ENCODE measurements around the gene CACNA1S. TPM values are rescaled to one million over a fixed set of nuclear protein-coding genes. Genes with fewer than 3 reads are reported as not detected.

The CACNA1S gene
- not detected in 2 replicates for total RNA-seq (2014; rRNA removed; shearing (Covaris generic))
- polyA plus RNA-seq (2015; cell fraction: cytosol; rRNA removed) = not detected in 2 replicates
- not detected in 2 replicates for polyA plus RNA-seq (2015; cell fraction: nucleus; rRNA removed)

DNA sequence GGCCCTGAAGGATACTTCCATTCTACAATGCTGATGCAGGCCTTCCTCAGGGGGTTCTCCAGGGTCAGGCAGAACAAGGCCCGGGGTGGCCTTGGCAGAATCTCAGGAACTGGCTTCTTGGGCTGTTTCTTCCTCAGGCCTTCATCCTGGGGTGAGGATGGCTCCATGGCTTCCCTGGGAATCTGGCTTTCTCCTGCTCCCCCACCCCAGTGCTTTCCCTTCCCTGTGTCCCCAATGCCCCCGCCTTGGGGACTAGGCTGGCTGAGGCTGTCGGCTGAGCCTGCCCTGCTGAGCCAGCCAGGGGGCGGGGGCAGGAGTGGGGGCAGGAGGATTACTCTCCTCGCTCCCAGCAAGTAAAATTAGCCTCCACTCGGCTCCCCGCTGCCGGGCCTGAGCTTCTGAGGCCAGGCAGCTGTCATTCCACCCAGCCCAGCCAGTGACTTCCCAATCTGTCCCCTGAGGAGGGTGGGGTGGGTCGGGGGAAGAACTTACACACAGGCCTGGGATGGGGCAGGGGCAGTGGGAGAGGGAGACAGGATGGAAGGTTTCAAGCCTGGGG lies at the start of gene CACNA1S:
Gene CACNA1S (minus strand): TSS at position 254 of the 559 bp plus-strand sequence. CDS start 87 bp downstream, at position 167.
- no peak for DNase-seq (ENCODE audit: low read depth)

DNA sequence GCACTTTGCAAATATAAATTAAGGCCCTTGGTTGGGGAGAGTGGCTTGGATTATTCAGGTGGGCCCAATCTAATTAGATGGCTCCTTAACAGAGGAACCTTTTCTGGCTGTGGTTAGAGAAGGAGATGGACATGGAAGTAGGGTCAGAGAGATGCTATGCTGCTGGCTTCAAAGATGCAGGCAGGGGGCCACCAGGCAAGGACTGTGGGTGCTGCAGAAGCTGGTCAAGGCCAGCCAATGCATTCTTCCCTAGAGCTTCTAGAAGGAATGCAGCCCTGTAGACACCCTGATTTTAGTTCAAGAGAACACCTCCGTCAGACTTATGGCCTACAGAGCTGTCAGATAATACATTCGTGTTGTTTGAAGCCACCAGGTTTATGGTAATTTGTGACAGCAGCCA lies 45.7 kb upstream of the CACNA1S start:
- no peak for DNase-seq (ENCODE audit: low read depth)

DNA sequence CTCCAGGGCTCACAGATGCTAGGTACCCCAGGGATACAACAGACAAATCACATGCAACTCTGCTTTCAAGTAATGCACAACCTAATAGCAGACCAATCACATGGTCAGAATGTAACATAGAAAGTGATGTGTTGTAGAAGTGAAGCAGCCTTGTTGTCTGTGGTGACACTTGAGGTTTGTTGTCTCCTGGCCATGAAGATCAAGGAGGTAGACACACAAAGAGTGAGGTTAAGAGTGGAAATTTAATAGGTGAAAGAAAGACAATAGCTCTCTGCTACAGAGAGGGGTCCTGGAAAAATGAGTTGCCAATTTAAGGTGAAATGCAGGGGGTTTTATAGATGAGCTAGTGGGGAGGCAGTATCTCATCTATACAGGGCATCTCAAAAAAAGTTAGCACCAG lies 44.6 kb upstream of the CACNA1S start:
- DNase-seq (ENCODE audit: low read depth) = no peak

DNA sequence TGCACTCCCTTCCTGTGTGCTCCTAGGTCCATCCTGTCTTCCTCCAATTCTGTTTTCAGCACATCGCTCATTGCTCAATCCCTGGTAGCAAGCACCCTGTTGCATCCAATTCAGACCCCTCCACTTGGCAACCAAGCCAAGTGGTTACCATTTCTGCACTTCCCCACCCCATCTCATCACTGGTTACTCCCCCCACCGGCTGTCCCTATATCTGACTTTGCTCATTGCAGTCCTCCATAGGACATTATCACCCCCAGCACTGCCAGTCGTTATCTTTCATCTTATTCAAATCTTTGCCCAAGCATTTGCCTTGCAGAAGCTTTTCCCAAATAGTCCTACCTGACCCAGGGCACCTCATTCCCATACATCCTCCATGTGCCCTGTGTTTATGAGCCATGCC lies 44.1 kb upstream of the CACNA1S start:
- no peak for DNase-seq (ENCODE audit: low read depth)

DNA sequence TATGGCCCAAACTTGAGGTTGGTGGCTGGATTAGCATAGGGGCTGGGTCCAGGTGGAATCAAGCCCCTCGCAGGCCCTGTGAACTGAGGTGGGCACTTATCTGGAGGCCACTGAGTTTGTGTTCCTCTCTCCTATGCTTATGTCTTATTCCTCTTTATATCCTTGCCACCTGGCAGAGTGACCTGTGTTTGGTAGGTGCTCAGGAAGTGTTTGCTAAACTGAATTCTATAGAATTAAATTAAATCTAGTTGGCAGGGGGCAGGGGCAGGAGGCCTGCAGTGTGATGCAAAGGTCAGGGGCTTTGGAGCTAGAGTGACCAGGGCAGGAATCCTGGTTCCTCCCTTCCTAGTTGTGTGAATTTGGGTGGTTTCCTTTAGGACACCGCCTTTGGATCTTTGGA lies 43.1 kb upstream of the CACNA1S start:
- no peak for DNase-seq (ENCODE audit: low read depth)

DNA sequence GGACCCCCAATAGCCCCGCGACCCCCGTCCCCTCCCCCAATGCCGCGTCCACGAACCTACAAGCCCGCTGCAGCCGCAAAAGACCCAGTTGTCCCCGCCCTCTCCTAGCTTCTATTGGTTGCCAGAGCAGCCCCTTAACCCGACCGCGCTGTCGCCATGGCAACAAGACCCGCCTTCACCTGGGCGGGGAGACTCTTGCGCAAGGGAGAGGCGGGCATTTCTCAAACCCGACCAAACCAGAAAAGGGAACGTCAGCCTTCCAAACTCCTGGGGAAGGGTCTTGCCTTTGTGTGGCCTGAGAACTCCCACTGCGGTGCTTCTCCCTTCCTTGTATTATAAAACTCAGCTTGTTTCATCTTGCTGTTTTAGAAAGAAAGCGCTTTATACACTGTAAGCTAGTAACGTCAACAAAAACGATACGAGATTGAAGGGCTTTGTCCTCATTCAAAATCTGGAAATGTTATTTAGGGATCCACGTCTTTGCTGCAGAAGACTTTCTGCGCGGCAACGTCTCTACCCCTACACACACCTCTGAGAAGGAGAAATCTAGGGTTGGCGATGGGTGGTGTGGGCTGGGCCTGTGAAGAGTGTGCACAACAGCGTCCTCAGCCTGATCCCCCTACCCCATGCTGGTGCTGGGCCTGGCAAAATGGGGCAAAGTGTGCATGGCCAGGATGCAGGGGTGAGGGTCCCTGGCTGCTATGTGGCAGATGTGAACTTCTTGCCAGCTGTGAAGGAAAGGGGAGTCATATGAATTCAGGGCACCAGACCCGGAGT lies 42.4 kb upstream of the CACNA1S start, which contains the start of gene TMEM9:
Gene TMEM9 (minus strand): TSS at position 86 of the 777 bp plus-strand sequence. CDS start 551 bp downstream, outside the sequence.
- peak; percentile 91 for DNase-seq (ENCODE audit: low read depth)

DNA sequence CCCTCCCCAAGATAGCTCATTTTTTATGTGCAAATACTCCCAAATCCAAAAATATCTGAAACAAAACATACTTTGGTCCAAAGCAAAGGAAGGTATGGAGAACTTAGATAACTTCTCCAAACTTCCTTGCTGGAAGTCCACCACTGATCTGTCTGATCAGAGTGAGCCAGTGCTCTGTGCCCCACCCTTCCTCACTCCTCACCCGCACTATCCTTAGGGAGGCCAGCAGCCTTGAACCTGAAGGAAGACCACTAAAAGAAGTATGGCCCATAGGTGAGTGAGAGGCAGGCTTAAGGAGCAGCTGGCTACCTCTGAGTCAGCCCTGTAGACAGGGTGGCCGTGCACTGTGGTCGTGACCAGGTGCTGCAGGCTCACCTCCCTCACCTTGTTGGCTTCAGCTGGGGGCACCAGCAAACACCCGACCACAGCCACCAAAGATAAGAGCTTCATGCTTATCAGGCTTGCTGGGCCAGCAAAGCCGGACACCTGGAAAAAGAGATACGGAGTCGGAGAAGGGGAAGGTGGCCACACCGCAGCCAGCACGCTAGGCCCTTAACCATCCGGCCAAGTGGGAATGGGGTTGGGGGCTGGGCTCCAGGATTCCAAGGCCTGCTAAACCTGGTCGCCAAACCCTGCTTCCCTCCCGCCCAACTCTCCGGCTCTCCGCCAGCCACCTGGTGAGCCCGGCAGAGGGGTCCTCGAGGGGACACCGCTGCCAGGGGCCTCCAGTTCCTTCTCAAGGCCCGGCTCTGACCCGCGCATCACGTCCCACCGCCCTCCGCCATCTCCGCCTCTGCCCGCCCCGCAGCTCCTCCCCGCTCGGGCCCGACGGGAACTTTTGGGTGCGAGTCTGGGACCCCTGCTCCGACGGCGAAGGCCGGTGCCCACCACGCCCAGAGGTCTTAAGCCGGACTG lies 41.5 kb upstream of the CACNA1S start:
- no peak for DNase-seq (ENCODE audit: low read depth)

DNA sequence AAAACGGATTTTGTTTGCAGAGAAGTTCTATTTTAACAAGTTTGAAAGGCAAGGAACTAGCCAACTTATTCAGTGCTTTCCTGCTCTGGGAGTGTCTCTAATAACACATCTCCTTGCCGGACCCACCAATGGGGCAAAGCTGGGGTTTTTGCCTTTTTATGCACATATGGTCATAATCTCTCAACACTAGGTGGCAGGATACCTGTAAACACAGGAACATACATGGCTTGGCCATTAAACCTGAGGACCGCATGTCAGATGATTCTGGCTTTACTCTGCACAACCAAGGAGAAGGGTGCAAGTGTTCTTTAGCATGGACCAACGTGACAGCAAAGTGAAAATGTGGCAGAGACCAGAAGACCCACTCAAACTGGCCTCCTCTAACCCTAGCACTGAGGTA lies 37.2 kb upstream of the CACNA1S start:
- peak; percentile 39 for DNase-seq (ENCODE audit: low read depth)

DNA sequence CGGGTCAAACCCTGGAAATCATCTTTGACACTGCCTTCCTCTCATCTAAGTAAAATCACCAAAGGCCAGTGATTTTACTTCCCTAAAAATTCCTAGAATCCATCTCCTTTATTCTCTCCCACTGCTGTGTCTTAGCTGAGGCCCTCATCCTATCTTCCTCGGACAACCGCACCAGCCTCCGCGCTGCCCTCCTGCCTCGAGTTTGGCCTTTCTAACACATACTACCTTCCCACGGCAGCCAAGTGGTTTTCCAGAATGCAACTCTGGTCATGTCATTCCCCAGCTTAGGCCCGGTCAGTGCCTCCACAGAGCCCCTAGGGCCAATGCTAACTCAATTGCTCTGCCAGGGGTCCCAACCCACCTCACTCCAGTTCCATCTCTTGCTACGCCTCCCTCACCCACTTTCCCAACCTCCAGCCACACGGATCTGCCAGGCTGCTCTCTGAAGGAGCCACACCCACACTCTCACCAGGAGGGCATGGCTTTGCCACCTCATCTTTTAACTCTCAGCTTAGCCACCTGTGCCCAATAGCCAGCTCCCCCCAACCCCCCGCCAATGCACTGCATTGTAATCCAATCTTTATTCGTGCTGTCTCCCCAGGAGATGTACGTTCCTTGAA lies 35.3 kb upstream of the CACNA1S start:
- no peak for DNase-seq (ENCODE audit: low read depth)

DNA sequence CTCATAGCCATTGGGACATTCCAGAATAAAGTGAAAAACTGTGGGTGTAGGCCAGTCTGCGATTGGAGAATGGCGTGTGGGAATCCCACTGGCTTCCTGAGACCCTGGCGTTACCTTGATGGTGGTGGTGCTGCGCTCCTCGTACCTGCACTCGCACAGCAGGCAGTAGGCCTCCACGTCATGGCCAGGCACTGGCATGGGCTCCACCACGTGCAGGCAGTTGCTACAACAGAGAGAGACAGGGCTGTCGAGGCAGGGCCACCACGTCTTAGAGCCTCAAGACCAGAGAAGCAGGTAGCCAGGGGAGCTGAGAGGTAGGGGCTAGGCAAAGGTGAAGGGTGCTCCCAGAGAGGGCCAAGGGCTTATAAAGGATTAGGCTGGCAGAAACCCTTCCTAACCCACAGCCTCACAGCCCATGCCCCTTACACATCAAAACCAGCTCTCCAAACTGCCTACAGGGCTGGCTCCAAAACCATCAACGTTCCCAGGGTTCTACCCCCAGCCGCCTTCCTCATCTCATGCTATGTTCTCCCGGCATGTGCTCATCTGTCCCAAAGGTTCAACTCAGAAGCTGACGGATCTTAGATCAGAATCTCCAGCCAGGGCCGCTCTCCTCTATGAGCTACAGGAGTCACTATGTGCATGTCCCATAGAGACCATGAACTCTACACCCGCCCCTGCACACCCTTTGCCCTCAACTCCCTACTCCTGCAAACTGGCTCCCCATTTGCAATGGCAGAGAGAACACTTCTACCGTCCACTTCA lies 34.6 kb upstream of the CACNA1S start:
- DNase-seq (ENCODE audit: low read depth) = no peak

DNA sequence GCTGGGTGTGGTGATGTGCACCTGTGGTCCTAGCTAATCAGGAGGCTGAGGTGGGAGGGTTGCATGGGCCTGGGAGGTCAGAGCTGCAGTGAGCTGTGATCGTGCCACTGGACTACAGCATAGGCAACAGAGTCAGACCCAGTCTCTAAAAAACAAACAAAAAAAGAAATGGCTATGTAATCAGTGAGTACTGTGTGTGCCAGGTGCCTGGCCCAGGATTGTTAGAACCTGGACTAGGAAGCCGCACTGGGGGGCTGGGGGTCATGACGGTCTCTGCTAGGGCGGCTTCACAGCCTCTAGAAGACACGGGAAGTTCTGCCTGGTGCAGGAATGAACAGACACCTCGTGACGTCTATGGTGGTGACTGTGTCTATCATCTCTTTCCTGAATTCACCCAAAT lies 33.6 kb upstream of the CACNA1S start:
- no peak for DNase-seq (ENCODE audit: low read depth)

DNA sequence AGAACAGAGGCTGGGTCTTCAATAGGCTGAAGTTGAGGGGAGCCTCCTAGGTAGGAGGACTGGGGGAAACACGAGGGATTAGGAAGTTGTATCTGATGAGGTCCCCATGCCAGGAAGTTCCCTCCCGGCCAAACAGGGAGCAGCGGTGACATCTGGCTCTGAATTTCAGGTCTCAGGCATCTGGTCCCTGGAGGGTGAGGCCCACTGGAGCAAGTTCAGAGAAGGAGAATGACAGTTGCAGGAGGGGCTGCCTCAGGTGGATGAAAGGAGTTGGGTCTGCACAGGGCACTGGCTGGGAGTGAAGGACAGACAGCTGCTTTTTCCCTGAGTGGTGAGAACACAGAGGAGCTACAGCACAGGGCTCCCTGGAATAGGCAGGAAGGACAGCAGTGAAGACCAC lies 32.9 kb upstream of the CACNA1S start:
- DNase-seq (ENCODE audit: low read depth) = no peak

DNA sequence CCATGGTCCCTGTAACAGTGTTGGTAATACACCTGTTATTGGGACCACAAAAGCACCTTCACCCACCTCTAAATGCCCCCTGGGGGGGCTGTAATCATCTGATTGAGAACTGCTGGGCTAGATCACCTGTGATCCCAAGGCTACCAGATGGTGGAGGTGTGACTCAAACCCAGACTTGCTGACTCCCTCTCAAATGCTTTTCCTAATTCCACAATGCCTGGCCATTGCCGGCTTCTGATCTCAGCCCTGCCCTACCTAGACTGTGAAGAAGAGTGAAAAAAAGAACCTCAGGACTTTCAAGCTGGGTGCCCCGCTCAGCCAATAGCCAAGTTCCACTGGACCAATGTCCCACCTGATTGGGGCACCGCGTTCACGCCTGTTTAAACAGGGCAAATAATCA lies 32.5 kb upstream of the CACNA1S start:
- no peak for DNase-seq (ENCODE audit: low read depth)

DNA sequence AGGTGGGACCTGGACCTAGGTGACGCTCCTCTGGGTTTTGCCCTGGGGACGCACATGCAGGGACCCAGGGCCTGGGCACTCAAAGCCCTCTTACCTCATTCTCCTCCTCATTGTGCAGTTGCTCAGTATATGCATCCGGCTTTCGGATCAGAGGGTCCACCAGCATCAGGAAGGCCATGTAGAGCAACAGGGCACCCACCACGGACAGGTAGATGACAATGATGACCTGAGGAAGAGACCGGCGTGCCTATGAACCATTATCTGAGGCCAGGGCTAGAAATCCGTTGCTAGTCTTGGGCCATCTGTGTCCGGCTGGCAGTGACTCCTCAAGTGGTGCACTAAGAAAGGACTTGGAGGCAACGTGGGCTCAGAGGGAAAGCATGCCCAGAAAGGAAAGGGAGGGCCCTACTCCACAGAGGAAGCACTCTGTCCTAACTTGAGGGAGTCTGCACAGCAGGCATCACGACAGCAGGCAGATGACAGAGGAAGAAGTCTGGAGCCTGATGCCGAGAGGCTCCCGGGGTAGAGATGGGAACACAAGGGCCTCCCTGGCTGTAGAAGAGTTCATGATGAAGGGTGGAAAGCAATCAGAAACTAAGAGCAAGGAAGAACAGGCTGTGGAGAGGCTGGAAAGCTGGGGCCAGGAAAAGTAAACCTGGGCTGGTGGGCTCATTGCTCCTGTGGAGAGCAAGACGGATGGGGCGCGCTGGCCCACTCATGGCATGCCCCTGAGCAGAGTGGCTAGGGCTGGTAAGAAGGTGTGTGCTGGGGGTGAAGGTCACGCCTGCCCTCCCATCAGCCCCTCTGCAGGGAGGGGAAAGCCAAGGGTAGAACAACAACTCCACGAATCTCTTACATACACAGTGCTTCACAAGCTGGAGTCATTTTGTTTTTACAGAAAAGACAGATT lies 31.8 kb upstream of the CACNA1S start:
- DNase-seq (ENCODE audit: low read depth) = no peak

DNA sequence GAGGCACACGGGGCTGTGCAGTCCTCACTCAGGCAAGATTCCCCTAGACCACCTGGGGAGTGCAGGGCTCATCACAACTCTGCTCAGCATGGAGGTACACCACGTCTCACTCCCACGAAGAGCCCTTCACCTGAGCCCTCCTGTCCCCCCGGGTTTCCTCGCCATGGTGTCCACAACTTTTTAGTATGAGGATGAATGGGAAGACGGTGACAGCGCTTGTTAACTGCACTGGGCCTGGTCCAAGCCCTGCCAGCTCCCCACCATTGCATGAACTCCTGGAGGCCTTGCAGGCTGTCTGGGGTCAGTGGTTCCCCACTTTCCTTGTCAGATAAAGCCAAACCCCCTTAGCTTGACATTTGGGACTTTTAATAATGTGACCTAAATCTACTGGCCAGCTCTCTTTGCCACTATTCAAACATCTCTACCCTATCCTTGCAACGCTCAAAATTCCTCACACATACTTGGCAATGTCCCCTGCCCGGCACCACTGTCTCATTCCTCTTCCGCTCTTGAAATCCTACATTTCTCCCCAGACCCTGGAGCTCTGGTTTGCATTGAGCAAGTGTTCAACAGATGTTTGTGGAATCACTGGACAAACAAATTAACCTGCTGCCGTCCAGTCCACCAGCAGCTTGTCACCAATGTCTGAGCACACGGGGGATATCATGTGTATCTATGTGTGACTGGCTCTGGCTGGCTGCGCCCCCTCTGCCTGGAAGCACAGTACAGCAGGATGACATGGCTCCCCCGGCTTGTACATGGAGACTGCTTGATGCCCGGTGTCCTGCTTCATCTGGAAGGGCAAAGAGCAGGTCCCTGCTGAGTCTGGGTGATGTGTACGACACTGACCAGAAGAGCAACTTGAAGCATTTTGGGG lies 30.9 kb upstream of the CACNA1S start:
- DNase-seq (ENCODE audit: low read depth) = no peak

DNA sequence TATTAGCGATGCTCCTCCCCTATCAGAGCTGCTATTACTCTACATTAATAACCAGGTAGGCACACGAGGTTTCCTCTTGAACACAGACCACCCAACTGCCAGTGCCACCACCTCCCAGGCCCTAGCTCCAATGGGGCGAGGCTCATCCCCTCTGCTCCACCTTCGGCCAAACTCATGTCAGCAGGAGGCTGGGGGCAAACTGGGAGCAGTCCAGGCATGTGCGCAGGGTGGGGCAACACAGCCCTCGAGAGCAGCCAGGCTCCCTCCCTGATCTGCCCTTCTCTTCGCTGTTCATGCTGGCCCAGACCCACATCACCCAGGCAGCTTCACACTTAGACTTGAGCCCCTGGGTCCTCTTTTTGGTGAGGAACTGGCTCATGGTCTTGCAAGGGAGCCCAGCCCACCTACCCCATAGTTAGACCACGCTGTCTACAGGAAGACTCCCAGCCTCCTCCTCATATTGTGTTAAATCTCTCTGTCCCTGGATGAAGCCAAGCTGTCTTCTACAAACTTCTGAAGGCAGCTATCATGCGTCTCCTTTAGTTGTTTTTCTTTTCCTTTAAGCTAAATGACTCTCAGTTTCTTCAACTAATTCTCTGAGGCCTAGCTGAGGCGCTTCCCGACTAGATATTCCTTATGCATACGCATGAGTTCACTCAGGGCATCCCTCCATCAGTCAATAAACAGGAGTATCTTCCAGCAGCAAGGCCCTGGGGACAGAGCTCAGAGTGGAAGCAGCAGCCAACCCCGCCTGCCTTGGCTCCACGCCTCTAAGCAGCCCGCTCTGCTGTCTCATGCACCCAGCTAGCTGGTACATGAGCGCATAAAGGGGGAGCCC lies 30.0 kb upstream of the CACNA1S start:
- DNase-seq (ENCODE audit: low read depth) = no peak

DNA sequence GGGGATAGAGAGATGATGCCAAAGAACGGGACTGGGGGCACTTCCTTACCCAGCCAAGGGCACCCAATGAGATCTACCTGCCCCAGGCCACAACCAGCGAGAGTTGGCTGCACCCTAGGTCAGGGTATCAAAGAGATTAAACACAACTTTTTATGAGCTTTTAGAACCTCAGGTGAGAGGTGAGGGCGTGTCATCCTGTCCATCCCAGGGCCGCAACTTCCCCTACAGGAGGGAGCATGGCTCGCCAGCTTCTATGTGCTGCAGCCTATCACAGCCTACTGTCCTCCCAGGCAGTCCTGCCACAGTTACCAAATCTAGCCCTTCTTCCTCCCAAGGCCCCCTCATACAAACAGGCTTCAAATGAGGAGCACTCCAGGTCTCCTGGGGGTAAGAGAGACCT lies 29.2 kb upstream of the CACNA1S start:
- DNase-seq (ENCODE audit: low read depth) = no peak

DNA sequence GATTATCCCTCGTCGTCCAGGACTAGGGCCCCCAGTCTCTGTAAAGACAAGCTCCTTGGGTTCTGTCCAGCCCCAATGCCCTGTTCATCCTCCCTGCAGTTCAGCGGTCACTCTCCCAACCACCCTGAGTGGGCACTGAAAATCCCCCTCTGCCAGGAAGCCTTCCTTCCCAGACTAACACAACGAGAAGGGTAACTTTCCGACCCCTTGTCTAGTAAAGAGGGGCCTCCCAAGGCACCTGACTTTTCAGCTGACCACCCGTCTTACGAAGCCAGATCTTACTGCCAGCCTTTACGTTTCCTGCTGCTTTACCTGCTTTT lies 28.7 kb upstream of the CACNA1S start:
- DNase-seq (ENCODE audit: low read depth) = no peak

Measured in HT1080 (cell line).